GM19351 (cell line): ENCODE measurements around the gene ALDH16A1.
A peak's percentile ranks its signal among the peaks of the same experiment; 100 is the strongest.

Experiments used
- ATAC-seq: cut with Tn5 transposase; IDR thresholded peaks from one replicate; pipeline ENCODE4 v1.9.1; 2021; ENCODE audit warnings: mild to moderate bottlenecking, moderate library complexity; ENCODE audit not compliant: unreplicated experiment

Gene ALDH16A1

DNA sequence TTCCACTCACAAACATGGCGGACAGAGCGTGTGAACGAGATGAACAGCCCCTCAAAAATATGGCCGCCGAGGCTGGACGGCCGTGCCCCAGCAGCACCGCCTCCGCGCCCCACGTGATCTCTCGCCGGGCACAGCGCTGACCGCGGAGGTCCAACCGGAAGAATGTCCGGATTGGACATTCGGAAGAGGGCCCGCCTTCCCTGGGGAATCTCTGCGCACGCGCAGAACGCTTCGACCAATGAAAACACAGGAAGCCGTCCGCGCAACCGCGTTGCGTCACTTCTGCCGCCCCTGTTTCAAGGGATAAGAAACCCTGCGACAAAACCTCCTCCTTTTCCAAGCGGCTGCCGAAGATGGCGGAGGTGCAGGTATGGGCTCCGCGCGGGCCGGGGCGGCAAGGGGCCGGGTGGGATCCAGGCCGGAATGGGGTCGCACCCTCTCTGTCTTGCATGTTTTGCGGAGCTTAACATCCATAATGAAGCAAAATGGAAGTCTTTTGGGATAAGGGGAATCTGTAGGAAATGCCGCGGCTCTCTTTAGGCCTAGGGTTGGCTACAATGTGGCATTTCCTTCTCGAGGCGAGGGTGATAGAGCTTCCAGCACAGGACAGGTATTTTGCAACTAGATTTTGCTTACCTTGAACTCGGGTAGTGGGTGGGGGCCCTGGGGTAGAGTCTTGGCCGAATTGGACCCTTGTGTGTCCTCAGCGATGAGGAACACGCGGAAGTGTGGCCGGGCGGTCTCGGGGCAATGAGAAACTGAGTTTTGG, 34.4 kb downstream of the ALDH16A1 start, which contains the start of gene RPL13A:
TSS of gene RPL13A (plus strand) at position 332 of the 769 bp plus-strand sequence. CDS start at position 354, 22 bp downstream.
- peak; percentile 90 for ATAC-seq

DNA sequence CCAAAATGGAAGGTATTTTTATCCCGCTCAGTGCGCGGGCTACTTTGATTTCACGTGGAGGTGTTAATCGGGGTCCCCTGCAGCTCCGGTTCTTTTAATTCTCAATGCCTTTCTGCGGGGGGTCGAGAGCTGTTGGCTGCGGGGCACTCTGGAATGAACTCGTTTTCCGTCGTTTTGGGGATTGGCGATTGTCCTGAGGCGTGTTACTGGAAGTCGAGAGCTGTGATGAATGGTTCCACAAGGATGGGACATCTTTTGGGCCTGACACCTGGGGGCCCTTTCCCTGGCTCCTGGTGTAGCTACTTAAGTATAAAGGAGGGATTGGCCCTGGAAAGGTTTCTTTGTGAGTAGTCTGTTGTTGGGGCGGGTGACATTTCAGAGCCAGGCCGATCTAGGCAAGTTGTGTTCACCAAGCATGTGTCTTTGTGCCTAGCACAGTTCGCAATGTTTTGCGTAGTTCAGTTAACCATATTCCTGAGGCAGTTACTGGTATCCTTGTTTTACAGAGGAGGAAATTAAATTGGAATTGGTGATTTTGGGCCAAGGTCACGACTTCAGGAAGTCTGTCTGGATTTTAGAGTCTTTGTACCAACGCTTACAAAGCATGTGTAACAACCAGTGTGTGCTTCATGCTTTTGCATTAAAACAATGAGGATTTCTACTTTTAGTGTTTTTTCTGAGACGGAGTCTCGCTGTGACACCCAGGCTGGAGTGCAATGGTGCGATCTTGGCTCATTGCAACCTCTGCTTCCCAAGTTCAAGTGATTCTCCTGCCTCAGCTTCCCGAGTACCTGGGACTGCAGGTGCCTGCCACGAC, 35.2 kb downstream of the ALDH16A1 start:
- ATAC-seq = no peak

DNA sequence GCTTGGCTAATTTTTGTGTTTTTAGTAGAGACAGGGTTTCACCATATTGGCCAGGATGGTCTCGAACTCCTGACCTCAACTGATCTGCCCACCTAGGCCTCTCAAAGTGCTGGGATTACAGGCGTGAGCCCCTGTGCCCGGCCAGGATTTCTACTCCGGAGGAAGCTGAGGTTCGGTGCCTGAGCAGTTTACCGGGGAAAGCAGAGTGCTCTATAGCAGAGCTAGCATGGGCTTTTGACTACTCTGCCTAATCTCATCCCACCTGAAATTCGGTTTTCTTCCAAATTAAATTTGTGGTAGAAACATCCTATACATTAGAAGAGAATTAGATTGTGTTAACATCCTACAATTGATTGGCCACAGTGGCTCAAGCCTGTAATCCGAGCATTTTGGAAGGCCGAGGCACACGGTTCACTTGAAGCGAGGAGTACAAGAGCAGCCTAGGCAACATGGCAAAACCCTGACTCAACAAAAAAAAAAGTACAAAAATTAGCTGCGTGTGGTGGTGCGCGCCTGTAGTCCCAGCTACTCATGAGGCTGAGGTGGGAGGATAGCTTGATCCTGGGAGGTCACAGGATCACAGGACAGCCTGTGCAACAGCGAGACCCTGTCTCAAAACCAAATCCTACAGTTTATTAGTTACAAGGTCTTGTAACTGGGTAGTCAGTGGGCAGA, 36.0 kb downstream of the ALDH16A1 start:
- ATAC-seq = no peak

DNA sequence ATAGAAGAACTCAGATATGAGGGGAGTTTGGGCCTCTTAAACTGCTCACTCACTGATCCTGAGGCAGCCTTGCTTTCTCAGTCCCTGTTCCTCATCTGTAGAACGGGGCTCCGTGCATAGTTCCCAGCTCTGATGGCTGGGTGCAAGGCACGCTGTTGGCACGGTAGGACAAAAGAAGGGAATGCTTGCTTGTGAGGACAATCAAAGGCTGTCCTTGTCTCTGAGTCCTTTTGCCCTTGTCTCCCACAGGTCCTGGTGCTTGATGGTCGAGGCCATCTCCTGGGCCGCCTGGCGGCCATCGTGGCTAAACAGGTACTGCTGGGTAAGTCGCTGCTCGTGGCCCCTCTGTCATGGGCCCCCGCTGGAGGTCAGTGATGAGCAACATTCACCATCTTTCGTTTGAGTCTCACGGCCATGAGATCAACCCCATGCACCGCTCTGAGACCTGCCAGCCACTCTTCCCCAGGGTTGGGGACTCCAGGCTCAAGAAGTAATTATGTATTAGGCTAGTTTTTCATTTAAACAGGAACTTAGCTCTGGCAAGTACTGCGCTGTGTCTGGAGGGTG, 36.7 kb downstream of the ALDH16A1 start:
- ATAC-seq = no peak

DNA sequence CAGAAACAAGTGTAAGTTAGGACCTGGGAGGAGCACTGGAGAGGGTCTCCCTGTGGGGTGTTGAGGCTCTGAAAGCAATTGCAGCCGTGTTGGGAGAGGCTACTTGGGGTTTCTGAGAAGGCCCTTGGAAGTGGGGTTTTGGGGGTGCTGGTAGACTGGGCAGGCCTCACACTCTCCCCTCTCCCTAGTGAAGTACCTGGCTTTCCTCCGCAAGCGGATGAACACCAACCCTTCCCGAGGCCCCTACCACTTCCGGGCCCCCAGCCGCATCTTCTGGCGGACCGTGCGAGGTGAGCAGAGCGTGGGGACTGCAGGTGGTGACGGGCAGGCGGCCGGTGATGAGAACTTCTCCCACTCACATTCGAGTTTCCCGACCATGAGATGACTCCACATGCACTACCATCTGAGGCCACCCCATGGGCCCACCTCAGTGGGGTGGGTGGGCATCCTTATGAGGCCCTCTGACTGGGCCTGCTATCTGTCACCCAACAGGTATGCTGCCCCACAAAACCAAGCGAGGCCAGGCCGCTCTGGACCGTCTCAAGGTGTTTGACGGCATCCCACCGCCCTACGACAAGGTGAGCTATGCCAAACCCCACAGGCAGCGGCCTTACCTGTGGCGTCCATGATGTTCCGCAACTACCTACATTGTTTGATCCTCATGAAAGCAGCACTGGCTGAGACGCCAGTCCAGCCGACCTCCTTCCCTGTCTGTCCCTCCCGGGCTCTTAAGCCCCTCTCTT, 37.4 kb downstream of the ALDH16A1 start:
- no peak for ATAC-seq

DNA sequence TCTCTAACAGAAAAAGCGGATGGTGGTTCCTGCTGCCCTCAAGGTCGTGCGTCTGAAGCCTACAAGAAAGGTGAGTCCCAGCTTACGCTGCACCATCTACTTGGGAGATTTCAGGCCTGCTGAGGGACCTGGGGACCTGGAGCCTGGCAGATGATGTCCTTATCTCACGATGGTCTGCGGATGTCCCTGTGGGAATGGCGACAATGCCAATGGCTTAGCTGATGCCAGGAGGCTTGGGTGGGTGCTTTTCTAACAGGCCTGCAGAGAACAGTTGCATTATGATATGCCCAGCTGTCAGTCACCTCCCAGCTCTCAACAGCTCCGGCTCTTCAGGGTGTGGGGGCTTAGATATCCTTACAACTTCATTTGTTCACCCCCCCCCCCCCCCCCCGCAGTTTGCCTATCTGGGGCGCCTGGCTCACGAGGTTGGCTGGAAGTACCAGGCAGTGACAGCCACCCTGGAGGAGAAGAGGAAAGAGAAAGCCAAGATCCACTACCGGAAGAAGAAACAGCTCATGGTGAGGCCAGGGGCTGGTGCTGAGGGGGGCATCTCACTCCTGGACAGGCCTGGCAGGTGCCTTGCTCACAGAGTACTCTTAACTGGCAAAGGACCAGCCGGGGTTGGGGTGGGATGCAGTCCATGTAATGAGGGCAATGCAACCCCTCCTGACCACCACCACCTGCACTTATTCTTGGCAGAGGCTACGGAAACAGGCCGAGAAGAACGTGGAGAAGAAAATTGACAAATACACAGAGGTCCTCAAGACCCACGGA, 38.2 kb downstream of the ALDH16A1 start:
- no peak for ATAC-seq

DNA sequence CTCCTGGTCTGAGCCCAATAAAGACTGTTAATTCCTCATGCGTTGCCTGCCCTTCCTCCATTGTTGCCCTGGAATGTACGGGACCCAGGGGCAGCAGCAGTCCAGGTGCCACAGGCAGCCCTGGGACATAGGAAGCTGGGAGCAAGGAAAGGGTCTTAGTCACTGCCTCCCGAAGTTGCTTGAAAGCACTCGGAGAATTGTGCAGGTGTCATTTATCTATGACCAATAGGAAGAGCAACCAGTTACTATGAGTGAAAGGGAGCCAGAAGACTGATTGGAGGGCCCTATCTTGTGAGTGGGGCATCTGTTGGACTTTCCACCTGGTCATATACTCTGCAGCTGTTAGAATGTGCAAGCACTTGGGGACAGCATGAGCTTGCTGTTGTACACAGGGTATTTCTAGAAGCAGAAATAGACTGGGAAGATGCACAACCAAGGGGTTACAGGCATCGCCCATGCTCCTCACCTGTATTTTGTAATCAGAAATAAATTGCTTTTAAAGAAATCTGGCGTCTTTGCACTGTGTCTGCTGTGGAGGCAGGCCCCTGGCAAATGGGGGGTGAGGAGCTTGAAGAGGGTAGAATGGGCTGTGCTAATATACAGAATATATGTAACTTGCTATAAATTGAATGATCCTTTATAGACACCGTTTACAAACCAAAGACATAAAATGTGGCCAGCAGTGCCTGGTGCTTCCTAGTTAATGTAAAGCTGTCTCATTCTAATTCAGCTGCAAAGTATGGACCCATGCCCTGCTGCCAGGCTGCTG, 39.0 kb downstream of the ALDH16A1 start:
- ATAC-seq = no peak

DNA sequence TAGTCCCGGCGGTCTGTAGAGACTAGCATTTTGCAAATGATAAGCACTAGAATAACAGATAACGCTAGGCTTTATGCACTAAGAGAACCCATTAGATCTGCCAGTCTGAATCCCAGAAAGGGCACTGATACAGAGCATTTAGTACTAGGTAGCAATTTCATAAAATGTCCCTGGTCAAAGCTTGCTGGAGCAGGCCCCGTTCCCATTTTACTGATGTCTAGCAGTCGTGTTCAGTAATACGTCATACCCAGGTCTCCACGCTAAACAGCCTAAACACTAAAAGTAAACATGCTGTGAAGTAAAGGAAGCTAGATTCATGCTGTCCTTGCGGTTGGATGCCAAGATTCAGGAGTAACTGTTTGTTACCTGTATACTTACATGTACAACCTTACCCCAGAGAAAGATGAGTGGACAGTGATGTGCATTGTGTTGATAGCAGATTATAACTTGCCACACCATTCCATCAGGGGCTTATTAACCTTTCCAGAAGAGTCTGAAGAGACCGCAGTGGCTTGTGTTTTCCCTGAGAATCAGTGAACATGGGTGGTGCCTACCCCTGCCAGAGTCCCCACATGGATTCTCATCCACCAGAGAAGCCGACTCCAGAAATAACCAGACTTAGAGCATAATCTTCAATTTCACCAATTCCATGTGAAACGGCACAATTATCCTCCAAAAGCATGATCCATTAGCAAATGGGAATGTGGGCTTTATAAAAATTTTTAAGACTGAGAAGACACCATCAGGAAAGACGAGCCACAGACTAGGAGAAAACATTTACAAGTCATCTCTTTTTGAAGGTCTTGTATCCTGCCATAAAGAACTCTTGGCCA, 39.8 kb downstream of the ALDH16A1 start:
- no peak for ATAC-seq

DNA sequence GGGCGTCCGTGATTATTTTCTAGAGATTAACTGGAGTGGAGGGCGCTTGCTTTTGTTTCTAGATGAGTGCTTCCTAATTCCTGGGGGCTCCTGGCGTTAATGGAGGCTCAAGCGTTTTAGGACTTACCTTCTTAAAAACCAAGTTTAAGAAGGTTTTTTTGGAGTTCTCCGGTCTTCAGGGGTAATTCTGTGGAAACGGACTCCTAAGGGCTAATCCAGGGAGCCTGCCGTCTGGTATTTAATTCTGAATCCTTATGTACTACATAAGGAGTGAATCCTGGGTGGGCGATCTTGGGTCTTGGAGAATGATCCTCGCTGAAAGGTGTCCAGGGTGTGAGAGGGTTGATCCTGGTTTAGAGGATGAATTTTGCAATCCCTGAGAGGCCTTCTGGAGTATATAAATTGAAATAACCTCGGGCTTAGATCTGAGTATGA, 43.6 kb downstream of the ALDH16A1 start:
- ATAC-seq = no peak

DNA sequence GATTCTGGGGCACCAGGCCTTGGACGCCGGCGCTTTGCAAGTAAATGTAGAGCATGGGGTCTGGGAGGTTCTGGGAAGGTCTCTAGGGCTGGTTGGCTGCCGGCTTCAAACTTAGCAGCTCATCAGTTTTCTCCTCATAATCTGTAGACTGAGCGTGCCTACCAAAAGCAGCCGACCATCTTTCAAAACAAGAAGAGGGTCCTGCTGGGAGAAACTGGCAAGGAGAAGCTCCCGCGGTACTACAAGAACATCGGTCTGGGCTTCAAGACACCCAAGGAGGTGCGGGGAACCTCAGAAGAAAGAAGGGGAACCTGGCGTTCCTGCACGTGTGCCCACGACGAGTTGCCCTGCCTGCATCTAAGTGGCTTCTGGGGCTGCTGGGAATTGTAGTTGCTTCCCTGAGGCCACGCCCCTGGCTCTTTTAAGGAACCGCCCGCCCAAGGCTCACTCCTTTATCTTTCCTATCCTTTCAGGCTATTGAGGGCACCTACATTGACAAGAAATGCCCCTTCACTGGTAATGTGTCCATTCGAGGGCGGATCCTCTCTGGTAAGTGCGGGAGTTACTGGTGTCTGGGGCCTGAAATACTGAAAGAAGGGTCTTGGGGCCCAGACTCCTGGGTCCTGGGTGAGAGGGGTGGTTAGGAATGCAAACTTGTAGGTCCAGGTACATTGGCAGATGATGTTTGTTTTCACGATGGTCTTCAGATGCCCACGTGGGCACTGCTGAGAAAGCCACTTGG, 44.2 kb downstream of the ALDH16A1 start:
- no peak for ATAC-seq

DNA sequence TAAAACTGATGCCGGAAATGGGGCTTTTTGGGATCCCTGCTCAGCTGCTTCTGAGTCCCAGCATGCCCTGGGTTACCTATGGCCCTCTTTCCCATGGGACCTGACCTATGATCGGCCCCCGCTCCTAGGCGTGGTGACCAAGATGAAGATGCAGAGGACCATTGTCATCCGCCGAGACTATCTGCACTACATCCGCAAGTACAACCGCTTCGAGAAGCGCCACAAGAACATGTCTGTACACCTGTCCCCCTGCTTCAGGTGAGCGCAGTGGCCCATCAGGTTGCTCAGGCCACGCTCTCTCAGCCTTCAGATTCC, 44.7 kb downstream of the ALDH16A1 start:
- ATAC-seq = no peak

DNA sequence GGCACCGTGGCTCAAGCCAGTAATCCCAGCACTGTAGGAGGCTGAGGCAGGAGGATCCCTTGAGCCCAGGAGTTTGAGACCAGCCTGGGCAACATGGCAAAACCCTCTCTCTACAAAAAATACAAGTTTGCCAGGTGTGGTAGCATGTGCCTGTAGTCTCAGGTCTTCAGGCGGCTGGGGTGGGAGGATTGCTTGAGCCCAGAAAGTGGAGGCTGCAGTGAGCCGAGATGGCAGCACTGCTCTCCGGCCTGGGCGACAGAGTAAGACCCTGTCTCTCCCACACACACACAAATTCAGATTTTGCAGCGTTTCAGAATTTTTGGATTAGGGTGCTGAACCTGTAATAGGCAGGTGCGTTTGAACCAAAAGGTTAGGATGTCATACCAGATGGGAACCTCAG, 45.5 kb downstream of the ALDH16A1 start:
- ATAC-seq = no peak

DNA sequence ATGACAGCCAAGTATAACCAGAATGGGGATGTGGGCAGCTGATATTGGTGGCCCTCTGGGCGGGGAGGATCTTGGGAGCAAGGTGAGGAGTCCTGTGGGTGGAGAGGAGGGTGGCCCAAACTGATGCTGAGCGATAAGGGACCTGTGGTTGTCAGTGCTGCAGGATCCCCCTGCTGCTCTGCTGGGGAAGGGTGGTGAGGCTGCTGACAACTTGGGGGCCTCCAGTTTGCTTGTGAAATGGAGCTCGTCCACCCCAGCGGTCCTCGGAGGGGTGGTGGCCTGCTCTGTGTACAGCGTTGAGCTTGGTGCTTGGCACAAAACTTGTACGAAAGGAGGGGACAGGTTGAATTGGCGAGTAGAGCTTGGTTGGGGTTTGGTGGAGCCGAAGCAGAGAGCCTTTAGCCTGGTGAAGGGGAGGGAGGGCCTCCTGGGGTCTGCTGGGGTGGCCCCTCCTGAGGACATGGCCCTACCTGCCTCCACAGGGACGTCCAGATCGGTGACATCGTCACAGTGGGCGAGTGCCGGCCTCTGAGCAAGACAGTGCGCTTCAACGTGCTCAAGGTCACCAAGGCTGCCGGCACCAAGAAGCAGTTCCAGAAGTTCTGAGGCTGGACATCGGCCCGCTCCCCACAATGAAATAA, 46.1 kb downstream of the ALDH16A1 start:
- no peak for ATAC-seq

DNA sequence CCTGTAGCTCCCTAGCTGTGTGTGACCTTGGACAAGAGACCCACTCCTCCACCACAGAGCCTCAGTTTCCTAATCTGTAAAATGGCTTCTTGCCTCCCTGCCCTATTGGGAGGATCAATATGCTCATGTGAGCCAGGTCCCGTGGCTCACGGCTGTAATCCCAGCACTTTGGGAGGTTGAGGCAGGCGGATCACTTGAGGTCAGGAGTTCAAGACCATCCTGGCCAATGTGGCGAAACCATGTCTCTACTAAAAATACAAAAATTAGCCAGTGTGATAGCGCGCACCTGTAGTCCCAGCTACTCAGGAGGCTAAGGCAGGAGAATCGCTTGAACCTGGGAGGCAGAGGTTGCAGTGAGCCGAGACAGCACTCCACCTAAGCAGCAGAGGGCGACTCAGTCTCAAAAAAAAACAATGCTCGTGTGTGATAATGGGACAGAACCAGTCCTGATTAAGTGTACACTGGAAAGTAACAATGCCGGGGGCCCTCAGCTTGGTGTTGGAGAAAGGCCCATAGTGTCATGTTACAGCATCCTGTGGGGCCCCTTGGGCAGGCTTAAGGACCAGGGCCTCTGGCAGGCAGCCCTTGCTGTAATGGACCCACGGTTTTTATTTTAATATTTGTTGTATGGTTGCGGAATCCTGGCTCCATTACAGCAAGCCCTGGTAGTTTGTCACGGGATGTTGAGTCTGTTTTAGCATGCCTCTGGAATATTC, 50.0 kb downstream of the ALDH16A1 start:
- no peak for ATAC-seq

DNA sequence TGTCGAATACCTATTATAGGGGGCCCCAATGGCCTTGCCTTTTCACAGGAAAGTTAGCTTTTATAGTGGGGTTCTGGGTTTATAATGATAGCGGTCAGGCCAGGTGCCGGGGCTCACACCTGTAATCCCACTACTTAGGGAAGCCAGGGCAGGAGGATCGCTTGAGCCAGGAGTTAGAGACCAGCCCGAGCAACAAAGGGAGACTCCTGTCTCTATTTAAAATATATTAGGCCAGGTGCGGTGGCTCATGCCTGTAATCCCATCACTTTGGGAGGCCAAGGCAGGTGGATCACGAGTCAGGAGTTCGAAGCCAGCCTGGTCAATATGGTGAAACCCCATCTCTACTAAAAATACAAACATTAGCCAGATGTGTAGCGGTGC, 50.5 kb downstream of the ALDH16A1 start:
- no peak for ATAC-seq

DNA sequence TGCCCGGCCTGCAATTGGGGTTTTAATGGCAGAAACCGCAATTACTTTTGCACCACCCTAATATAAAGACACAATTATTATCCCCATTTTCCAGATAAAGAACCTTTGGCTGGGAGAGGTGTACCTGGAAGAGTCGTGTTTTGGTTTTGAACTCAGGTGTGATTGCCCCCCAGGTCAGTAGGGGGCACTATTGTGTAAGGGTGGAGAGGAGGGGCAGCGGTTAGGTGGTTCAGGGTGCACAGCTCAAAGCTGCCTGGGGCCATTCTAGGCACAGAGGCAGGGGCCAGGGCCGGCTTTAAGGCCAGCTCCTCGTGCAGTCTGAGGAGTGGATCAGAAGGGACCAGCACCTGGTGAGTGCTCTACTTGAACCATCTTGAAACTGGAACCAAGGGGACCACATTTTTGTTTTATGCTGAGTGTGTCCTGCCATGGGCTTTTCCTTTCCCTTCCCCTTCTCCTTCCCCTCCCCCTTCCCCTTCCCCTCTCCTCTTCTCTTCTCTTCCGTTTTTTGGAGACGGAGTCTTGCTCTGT, 53.6 kb downstream of the ALDH16A1 start:
- no peak for ATAC-seq
